Activated CD4-positive, CD25-positive, alpha-beta regulatory T cell treated with anti-CD3 and anti-CD28 coated beads, Interleukin-2, amount 50 U/mL, for 24 hours (primary cell): ENCODE data around the gene TMEM134.
A peak's percentile ranks its signal among the peaks of the same experiment; 100 is the strongest.
"Not testable (repeated sequence)": the region's sequence is repeated elsewhere in the genome, so short reads cannot be mapped to it uniquely, and the experiment has no call there.

Experiments used
- ATAC-seq, 2 donors: fragments of 150-1000 bp; cut with Tn5 transposase; one replicate each; pipeline ENCODE4 v1.10.0; 2021; ENCODE audit warnings: mild to moderate bottlenecking in 1 of 2, moderate library complexity in 1 of 2

The TMEM134 gene

GRCh38 chr11:67436459-67437081 is 32.5 kb downstream of the TMEM134 start:
- peak; percentile 35 to 40 for ATAC-seq

GRCh38 chr11:67435727-67436458 is 33.2 kb downstream of the TMEM134 start:
- ATAC-seq, result peak in 1 of 2 donors; percentile 0

GRCh38 chr11:67435031-67435726 is 33.9 kb downstream of the TMEM134 start:
- no peak for ATAC-seq

GRCh38 chr11:67434395-67434881 is 34.6 kb downstream of the TMEM134 start:
- ATAC-seq, result no peak

- ATAC-seq, result no peak
These were observed 35.3 kb downstream of the TMEM134 start for GRCh38 chr11:67433536-67434394.

GRCh38 chr11:67432655-67433349 is 36.2 kb downstream of the TMEM134 start:
- ATAC-seq, result no peak

- ATAC-seq, result no peak
These were observed 37.5 kb downstream of the TMEM134 start for GRCh38 chr11:67431346-67432249.

GRCh38 chr11:67429722-67430121 is 39.3 kb downstream of the TMEM134 start:
- no peak for ATAC-seq

- ATAC-seq, result no peak
These were observed 39.9 kb downstream of the TMEM134 start for GRCh38 chr11:67429038-67429668.

- ATAC-seq, result peak; percentile 88 to 90
These were observed 40.7 kb downstream of the TMEM134 start, which contains the start of gene RPS6KB2 for GRCh38 chr11:67428052-67429001. RPS6KB2 (plus strand) TSS chr11:67428494; CDS start chr11:67428546, 52 bp downstream.

GRCh38 chr11:67427364-67427859 is 41.6 kb downstream of the TMEM134 start:
- not testable (repeated sequence) for ATAC-seq

GRCh38 chr11:67423891-67424613 is 45.0 kb downstream of the TMEM134 start:
- no peak for ATAC-seq

GRCh38 chr11:67423466-67423865 is 45.6 kb downstream of the TMEM134 start:
- no peak for ATAC-seq

GRCh38 chr11:67422891-67423290 is 46.2 kb downstream of the TMEM134 start:
- no peak for ATAC-seq

GRCh38 chr11:67421430-67422031 is 47.5 kb downstream of the TMEM134 start:
- no peak for ATAC-seq

GRCh38 chr11:67420646-67421429 is 48.2 kb downstream of the TMEM134 start:
- peak; percentile 90 for ATAC-seq

- no peak for ATAC-seq
These were observed 48.9 kb downstream of the TMEM134 start for GRCh38 chr11:67420147-67420645.
